K562 (cell line): ENCODE results near the gene LDLRAD3. TPM values are rescaled to one million over a fixed set of nuclear protein-coding genes. Genes with fewer than 3 reads are reported as not detected.
A peak's percentile ranks its signal among the peaks of the same experiment; 100 is the strongest.
"Not testable (repeated sequence)": the region's sequence is repeated elsewhere in the genome, so short reads cannot be mapped to it uniquely, and the experiment has no call there.

Source experiments
- ATAC-seq: fragments of 200-7000 bp; cut with Tn5 transposase; 3 replicates; pipeline ENCODE4 v1.9.1; 2020; ENCODE audit warnings: moderate library complexity
- BruUV-seq: library from RNA; stranded (reverse); fragments of 400-500 nt; replicated peaks from 2 replicates; lab custom pipeline; 2021; lab: Mats Ljungman, UMichigan
- CTCF ChIA-PET: fragments of 300-600 bp; formaldehyde crosslinking; extraction: SDS; loops from one replicate; lab custom pipeline; 2021; ENCODE audit warnings: low intra/inter-chr PET ratio; lab: Yijun Ruan, JAX
- POLR2A ChIA-PET: fragments of 300-600, 350-650 bp; sonication (Branson Sonifier 250); formaldehyde crosslinking; extraction: SDS; loops from one replicate; lab custom pipeline; 2021; ENCODE audit warnings: antibody characterized with exemption, inconsistent platforms; lab: Yijun Ruan, JAX
- DNase-seq, 4 experiments: peaks; one replicate each; pipeline versions ENCODE4 v3.0.0 to v3.0.0-alpha.2; 2011 to 2018; ENCODE audit warnings: low spot score in 3 of 4, mixed read lengths in 3 of 4; ENCODE audit errors: extremely low read depth in 1 of 4
- FAIRE-seq: peaks from 2 replicates; lab custom pipeline; 2011; peaks lifted over from hg19 to GRCh38; lab: Jason Lieb, UNC
- H2AFZ ChIP-seq: 2 replicates; pipeline ENCODE4 v1.6.0; 2011; ENCODE audit warnings: low read depth, low read length, control low read depth, inconsistent platforms
- H3K27ac ChIP-seq: fragments of 200-600 bp; 3 replicates; pipeline ENCODE4 v1.8.0; 2011; ENCODE audit warnings: low read depth, mild to moderate bottlenecking, control low read depth, inconsistent platforms, low read length, moderate library complexity, mixed read lengths; ENCODE audit errors: extremely low read depth
- H3K27me3 ChIP-seq, 2 experiments: fragments of 300-600 bp in 1 of 2; 2 replicates in 1 of 2; 3 replicates in 1 of 2; pipeline versions ENCODE4 v1.6.0 to v1.8.0; 2011; ENCODE audit warnings: inconsistent platforms in 2 of 2, low read length in 2 of 2, mild to moderate bottlenecking in 1 of 2, mixed read lengths in 1 of 2, moderate library complexity in 1 of 2; ENCODE audit not compliant: control insufficient read depth in 2 of 2, insufficient read depth in 2 of 2
- H3K36me3 ChIP-seq: fragments of 300-600 bp; 3 replicates; pipeline ENCODE4 v1.8.0; 2011; ENCODE audit warnings: mild to moderate bottlenecking, low read length, inconsistent platforms; ENCODE audit not compliant: control insufficient read depth, insufficient read depth
- H3K4me1 ChIP-seq, 2 experiments: fragments of 200-600 bp in 1 of 2; replicated peaks in 1 of 2; 2 replicates in 1 of 2; 3 replicates in 1 of 2; pipeline versions ENCODE4 v1.5.1 to v1.8.0; 2011; ENCODE audit warnings: inconsistent platforms in 2 of 2, low read length in 2 of 2, mild to moderate bottlenecking in 1 of 2, mixed read lengths in 1 of 2, moderate library complexity in 1 of 2; ENCODE audit not compliant: control insufficient read depth in 2 of 2, insufficient read depth in 2 of 2
- H3K4me2 ChIP-seq: 2 replicates; pipeline ENCODE4 v1.6.1; 2011; ENCODE audit warnings: low read length, control low read depth, inconsistent platforms, mixed read lengths; ENCODE audit not compliant: insufficient read depth
- H3K4me3 ChIP-seq: fragments of 200-600 bp; sonication (generic), shearing (Covaris generic); 2 replicates; pipeline ENCODE4 v1.5.1; 2016; ENCODE audit warnings: control low read depth, inconsistent platforms
- H3K79me2 ChIP-seq: fragments of 200-600 bp; 3 replicates; pipeline ENCODE4 v1.8.0; 2011; ENCODE audit warnings: low read length, inconsistent platforms; ENCODE audit not compliant: control insufficient read depth, insufficient read depth
- H3K9ac ChIP-seq, 2 experiments: 2 replicates each; pipeline versions ENCODE4 v1.6.0 to v1.6.1; 2011; ENCODE audit warnings: low read depth in 2 of 2, low read length in 2 of 2, control low read depth in 1 of 2, inconsistent platforms in 1 of 2, mild to moderate bottlenecking in 1 of 2, mixed read lengths in 1 of 2; ENCODE audit not compliant: insufficient read depth in 1 of 2
- H3K9me1 ChIP-seq: one replicate; pipeline ENCODE4 v1.6.0; 2011; ENCODE audit warnings: inconsistent platforms, mild to moderate bottlenecking, low read length, moderate library complexity; ENCODE audit not compliant: control insufficient read depth, insufficient read depth
- H3K9me3 ChIP-seq: replicated peaks from 2 replicates; pipeline ENCODE4 v1.5.1; 2011; ENCODE audit warnings: low read depth, low read length, inconsistent platforms; ENCODE audit not compliant: control insufficient read depth, insufficient read depth
- H4K20me1 ChIP-seq: replicated peaks from 2 replicates; pipeline ENCODE4 v1.6.1; 2011; ENCODE audit warnings: low read length, inconsistent platforms, mixed read lengths; ENCODE audit not compliant: control insufficient read depth, insufficient read depth
- HEY1 ChIP-seq: fragments of 250-450 bp; sonication (Bioruptor Pico); IDR thresholded peaks from 2 replicates; pipeline ENCODE4 v1.5.0; 2020; ENCODE audit warnings: mild to moderate bottlenecking, moderate library complexity, borderline replicate concordance
- HNRNPUL1 ChIP-seq: fragments of 200-400 bp; formaldehyde crosslinking; IDR thresholded peaks from 2 replicates; pipeline ENCODE4 v1.6.1; 2017; ENCODE audit warnings: low read length
- PKNOX1 ChIP-seq: fragments of 450-650 bp; IDR thresholded peaks from 2 replicates; pipeline ENCODE4 v1.6.1; 2016
- SAFB2 ChIP-seq: fragments of 200-400 bp; formaldehyde crosslinking; IDR thresholded peaks from 2 replicates; pipeline ENCODE4 v1.6.1; 2018; ENCODE audit warnings: borderline replicate concordance, low read length, low read depth, moderate library complexity; ENCODE audit not compliant: severe bottlenecking
- ZC3H8 ChIP-seq: fragments of 450-650 bp; IDR thresholded peaks from 2 replicates; pipeline ENCODE4 v1.6.1; 2017
- ZNF143 ChIP-seq: sonication (generic); formaldehyde crosslinking; IDR thresholded peaks from 2 replicates; pipeline ENCODE4 v1.9.0; 2022; ENCODE audit warnings: mild to moderate bottlenecking, missing genetic modification reagents
- ZNF146 ChIP-seq: IDR thresholded peaks from one replicate; pipeline ENCODE4 v1.6.1; 2018; ENCODE audit warnings: missing compliant biosample characterization; ENCODE audit not compliant: unreplicated experiment
- ZNF24 ChIP-seq: fragments of 450-650 bp; IDR thresholded peaks from 2 replicates; pipeline ENCODE4 v1.6.1; 2016
- WGBS: fragments of 100-300 bp; shearing (Covaris generic); methylation state at CpG from one replicate; pipeline ENCODE4 v1.1.6; 2016; ENCODE audit warnings: low coverage, mixed read lengths; ENCODE audit not compliant: insufficient coverage; ENCODE audit errors: missing lambda C conversion rate; 5-methylcytosine and 5-hydroxymethylcytosine counted together
- in situ Hi-C: fragments of 300-500 bp; cut with MboI; formaldehyde crosslinking; loops from 4 replicates; pipeline ENCODE4 v1.15.0; 2018; ENCODE audit warnings: inconsistent platforms, mixed read lengths
- intact Hi-C: fragments of 100-400 bp; cut with micrococcal nuclease; formaldehyde crosslinking; loops from 2 replicates; pipeline ENCODE4 v1.14.2; 2022
- polyA plus RNA-seq, 8 experiments: library from polyadenylated mRNA; depleted of rRNA in 4 of 8; stranded (reverse) in 5 of 8; unstranded in 3 of 8; fragments of >200 nt; fragmentation: Nextera tagmentation in 2 of 8; fragmentation: Illumina TruSeq in 1 of 8; extraction: Ambion mirVana in 2 of 8; extraction: Trizol in 1 of 8; gene quantifications; 2 replicates each; pipeline versions ENCODE4 v1.2.1 to v1.2.3, GENCODE V29; 2011 to 2014; ENCODE audit warnings: inconsistent platforms in 1 of 8, missing spikeins in 1 of 8
- total RNA-seq, 7 experiments: library from RNA; depleted of rRNA in 6 of 7; stranded (reverse); fragments of >200 nt in 6 of 7; fragmentation: Illumina TruSeq in 2 of 7; extraction: Trizol in 2 of 7; gene quantifications; 2 replicates each; pipeline versions ENCODE4 v1.2.1 to v1.2.3, GENCODE V29; 2011 to 2021; ENCODE audit warnings: low replicate concordance in 1 of 7

LDLRAD3 gene
- total and polyA plus RNA-seq, 9 of the 15 experiments (the other 6 are each of a cell fraction or from before 2014, with no cell fraction given) = 0.73 to 7.2 (median 3.5) TPM

- H4K20me1 ChIP-seq = no peaks in the 10 kb centered on the region
- no peaks in the 10 kb centered on the region for H3K36me3 ChIP-seq
- H3K4me3 ChIP-seq = no peak overlapping the region
- no peak for FAIRE-seq
- no peak for DNase-seq
- H3K27ac ChIP-seq = no peak overlapping the region
- no peak overlapping the region for H2AFZ ChIP-seq
- intact Hi-C loops = no loop called here
- TF ChIP-seq ZNF143 (CRISPR knock-in tag) (no peak), HEY1 (CRISPR knock-in tag) (no peak), SAFB2 (no peak), ZC3H8 (no peak), ZNF24 (no peak), HNRNPUL1 (no peak)
- TF ChIP-seq, all 486 proteins: peak for 0
- H3K9ac ChIP-seq = no peak overlapping the region
- no peak for ATAC-seq
- H3K9me3 ChIP-seq = no peaks in the 10 kb centered on the region
- no peaks in the 10 kb centered on the region for H3K4me1 ChIP-seq
- no peaks in the 10 kb centered on the region for H3K9me1 ChIP-seq
- in situ Hi-C loops = no loop called here
- CTCF ChIA-PET = no interaction called here
- peaks cover 0 to 10% of the 10 kb centered on the region in 2 experiments; a peak in 2 of 5 replicates for H3K27me3 ChIP-seq
- BruUV-seq = no TSS peak
- H3K4me2 ChIP-seq = no peak overlapping the region
- WGBS = 29% methylated on average over 2 of the region's 2 CpGs
- POLR2A ChIA-PET = no interaction called here
- no peaks in the 10 kb centered on the region for H3K79me2 ChIP-seq
Measured at GRCh38 chr11:36012979-36013378, 69.1 kb downstream of the LDLRAD3 start.

GRCh38 chr11:36013446-36013845, 69.6 kb downstream of the LDLRAD3 start:
- CTCF ChIA-PET, H3K9me1 ChIP-seq, H2AFZ ChIP-seq, H3K79me2 ChIP-seq, H3K27me3 ChIP-seq, H3K27ac ChIP-seq, ATAC-seq, H4K20me1 ChIP-seq, BruUV-seq, intact Hi-C loops, in situ Hi-C loops, H3K36me3 ChIP-seq, H3K4me3 ChIP-seq, H3K4me1 ChIP-seq, FAIRE-seq, H3K4me2 ChIP-seq, DNase-seq, H3K9ac ChIP-seq, H3K9me3 ChIP-seq: not testable (repeated sequence)
- TF ChIP-seq PKNOX1 (0 out of 2 replicates have a peak, but pooled peaks have one; percentile 25), ZNF146 (CRISPR knock-in tag) (peak; percentile 79)
- POLR2A ChIA-PET = interaction anchor here (0.6 to 0.9 kb wide), 2 partner anchors 11 to 260 kb away, joined by 3 read pairs; no protein-coding TSS in a partner anchor
- WGBS = 0% methylated on average over 1 of the region's 1 CpG
